HepG2 (cell line): ENCODE measurements around the gene ARHGAP15. TPM values are rescaled to one million over a fixed set of nuclear protein-coding genes. Genes with fewer than 3 reads are reported as not detected.

Source experiments
- ATAC-seq: fragments of 200-7000 bp; cut with Tn5 transposase; 3 replicates; pipeline ENCODE4 v1.9.1; 2020; ENCODE audit warnings: mild to moderate bottlenecking, moderate library complexity
- BruUV-seq: library from RNA; stranded (reverse); fragments of 400-500 nt; replicated peaks from 2 replicates; lab custom pipeline; 2021; lab: Mats Ljungman, UMichigan
- CTCF ChIA-PET: fragments of 300-600 bp; formaldehyde crosslinking; extraction: SDS; loops from one replicate; lab custom pipeline; 2021; ENCODE audit warnings: low total read pairs, inconsistent platforms, low intra/inter-chr PET ratio; lab: Yijun Ruan, JAX
- POLR2A ChIA-PET: fragments of 350-600 bp; sonication (Branson Sonifier 250); formaldehyde crosslinking; loops from one replicate; lab custom pipeline; 2020; ENCODE audit warnings: antibody characterized with exemption, inconsistent platforms; lab: Yijun Ruan, JAX
- DNase-seq: peaks from one replicate; pipeline ENCODE4 v3.0.0-alpha.2; 2015; ENCODE audit warnings: low spot score
- FAIRE-seq: peaks from 3 replicates; lab custom pipeline; 2011; peaks lifted over from hg19 to GRCh38; lab: Jason Lieb, UNC
- H2AFZ ChIP-seq: one replicate; pipeline ENCODE4 v1.6.1; 2011; ENCODE audit warnings: low read length, inconsistent platforms
- H3K27ac ChIP-seq: fragments of 300-600 bp; 3 replicates; pipeline ENCODE4 v1.8.0; 2011; ENCODE audit warnings: mixed run types, mild to moderate bottlenecking, mixed read lengths, low read length, inconsistent platforms; ENCODE audit not compliant: insufficient read depth; ENCODE audit errors: extremely low read length
- H3K27me3 ChIP-seq, 2 experiments: fragments of 200-600 bp in 1 of 2; 2 replicates in 1 of 2; 3 replicates in 1 of 2; pipeline versions ENCODE4 v1.6.0 to v1.8.0; 2011; ENCODE audit warnings: low read length in 2 of 2, mild to moderate bottlenecking in 2 of 2, moderate library complexity in 2 of 2, inconsistent platforms in 1 of 2; ENCODE audit not compliant: insufficient read depth in 2 of 2, control insufficient read depth in 1 of 2
- H3K36me3 ChIP-seq, 2 experiments: fragments of 200-600 bp in 1 of 2; replicated peaks in 1 of 2; 2 replicates in 1 of 2; 3 replicates in 1 of 2; pipeline versions ENCODE4 v1.5.1 to v1.8.0; 2011; ENCODE audit warnings: low read length in 2 of 2, inconsistent platforms in 1 of 2; ENCODE audit not compliant: insufficient read depth in 2 of 2, control insufficient read depth in 1 of 2
- H3K4me1 ChIP-seq: 2 replicates; pipeline ENCODE4 v1.5.1; 2012; ENCODE audit warnings: low read length, inconsistent platforms; ENCODE audit not compliant: insufficient read depth
- H3K4me2 ChIP-seq: 2 replicates; pipeline ENCODE4 v1.6.0; 2011; ENCODE audit warnings: low read depth, low read length, inconsistent platforms
- H3K4me3 ChIP-seq, 3 experiments: fragments of 200-600 bp in 1 of 3; sonication (generic), shearing (Covaris generic) in 1 of 3; replicated peaks in 1 of 3; 2 replicates each; pipeline ENCODE4 v1.5.1; 2011 to 2016; ENCODE audit warnings: low read length in 3 of 3, inconsistent platforms in 2 of 3, low read depth in 2 of 3, mild to moderate bottlenecking in 2 of 3, control low read depth in 1 of 3, mixed read lengths in 1 of 3; ENCODE audit not compliant: insufficient read depth in 1 of 3
- H3K79me2 ChIP-seq: one replicate; pipeline ENCODE4 v1.6.1; 2011; ENCODE audit warnings: low read length, inconsistent platforms; ENCODE audit not compliant: insufficient read depth
- H3K9ac ChIP-seq: 2 replicates; pipeline ENCODE4 v1.6.0; 2011; ENCODE audit warnings: mild to moderate bottlenecking, low read depth, low read length, inconsistent platforms; ENCODE audit not compliant: insufficient read depth
- H3K9me3 ChIP-seq: 2 replicates; pipeline ENCODE4 v1.5.1; 2012; ENCODE audit warnings: mild to moderate bottlenecking, low read length
- H4K20me1 ChIP-seq: 2 replicates; pipeline ENCODE4 v1.6.0; 2011; ENCODE audit warnings: inconsistent platforms, mild to moderate bottlenecking, low read length, moderate library complexity; ENCODE audit not compliant: insufficient read depth
- ATF3 ChIP-seq: sonication (generic); formaldehyde crosslinking; IDR thresholded peaks from 2 replicates; pipeline ENCODE4 v1.4.0; 2020; ENCODE audit warnings: missing genetic modification reagents
- ETV5 ChIP-seq: IDR thresholded peaks from 2 replicates; pipeline ENCODE4 v1.6.1; 2018; ENCODE audit warnings: missing biosample characterization, missing genetic modification reagents, inconsistent platforms, borderline replicate concordance
- NCOA2 ChIP-seq: sonication (generic); formaldehyde crosslinking; IDR thresholded peaks from 2 replicates; pipeline ENCODE4 v1.8.0; 2022; ENCODE audit warnings: inconsistent platforms
- RFXANK ChIP-seq: IDR thresholded peaks from 2 replicates; pipeline ENCODE4 v1.6.1; 2016
- ZHX1 ChIP-seq: sonication (generic); formaldehyde crosslinking; IDR thresholded peaks from 2 replicates; pipeline ENCODE4 v1.8.1; 2022; ENCODE audit warnings: low read depth, mild to moderate bottlenecking, missing genetic modification reagents
- WGBS: methylation state at CpG from one replicate; pipeline ENCODE4 v1.1.6; 2017; ENCODE audit warnings: low lambda C conversion rate; 5-methylcytosine and 5-hydroxymethylcytosine counted together
- in situ Hi-C: cut with HindIII; loops from 2 replicates; pipeline ENCODE4 v1.10.0; 2017; ENCODE audit warnings: low pct_unique_long_range_greater_than_20kb; ENCODE audit not compliant: extremely low pct_ligation_motif_present
- intact Hi-C: fragments of 100-400 bp; cut with micrococcal nuclease; formaldehyde crosslinking; loops from one replicate; pipeline ENCODE4 v1.10.0; 2022; ENCODE audit not compliant: unreplicated experiment
- polyA plus RNA-seq, 8 experiments: library from polyadenylated mRNA; depleted of rRNA in 3 of 8; stranded (reverse) in 7 of 8; unstranded in 1 of 8; fragments of >200 nt; fragmentation: Illumina TruSeq in 4 of 8; extraction: Trizol in 4 of 8; gene quantifications; 2 replicates each; pipeline versions ENCODE4 v1.2.1 to v1.2.3, GENCODE V29; 2011 to 2016; ENCODE audit warnings: low read depth in 4 of 8, missing spikeins in 1 of 8, mixed read lengths in 1 of 8; ENCODE audit not compliant: insufficient read depth in 1 of 8
- total RNA-seq, 5 experiments: library from RNA; depleted of rRNA; stranded (reverse); fragments of >200 nt; fragmentation: Illumina TruSeq; extraction: Trizol; gene quantifications; 2 replicates each; pipeline ENCODE4 v1.2.3, GENCODE V29; 2016; ENCODE audit warnings: low read depth in 1 of 5
- TF ChIP-seq, protein P1 (sequence below): sonication (generic); formaldehyde crosslinking; IDR thresholded peaks from 2 replicates; pipeline ENCODE4 v1.4.0; 2020; ENCODE audit warnings: missing genetic modification reagents

The ARHGAP15 gene
- total and polyA plus RNA-seq, 2 of the 13 experiments (the other 11 are each of a cell fraction or from before 2014, with no cell fraction given): 0.04 TPM; not detected in 1

GRCh38 chr2:143176606-143177005 lies 47.4 kb downstream of the ARHGAP15 start:
- no peaks in the 10 kb centered on the region for H3K9me3 ChIP-seq
- H3K4me2 ChIP-seq: no peak overlapping the region
- FAIRE-seq (no peak), DNase-seq (no peak), ATAC-seq (no peak)
- ChIA-PET POLR2A (no interaction called here), CTCF (no interaction called here)
- H3K36me3 ChIP-seq: no peaks in the 10 kb centered on the region
- no peaks in the 10 kb centered on the region for H3K4me1 ChIP-seq
- WGBS: 5% methylated on average over 3 of the region's 3 CpGs
- no peaks in the 10 kb centered on the region for H3K79me2 ChIP-seq
- no peaks in the 10 kb centered on the region for H3K27me3 ChIP-seq
- no peak overlapping the region for H3K27ac ChIP-seq
- no peaks in the 10 kb centered on the region for H4K20me1 ChIP-seq
- H3K4me3 ChIP-seq: no peak overlapping the region
- no peak overlapping the region for H3K9ac ChIP-seq
- intact Hi-C loops (no loop called here), in situ Hi-C loops (no loop called here)
- TF ChIP-seq NCOA2 (CRISPR knock-in tag): no peak
- no peak for TF ChIP-seq ZHX1
- no peak for TF ChIP-seq ATF3 (CRISPR knock-in tag)
- TF ChIP-seq RFXANK (CRISPR knock-in tag): no peak
- no TSS peak for BruUV-seq
- H2AFZ ChIP-seq: no peak overlapping the region

DNA sequence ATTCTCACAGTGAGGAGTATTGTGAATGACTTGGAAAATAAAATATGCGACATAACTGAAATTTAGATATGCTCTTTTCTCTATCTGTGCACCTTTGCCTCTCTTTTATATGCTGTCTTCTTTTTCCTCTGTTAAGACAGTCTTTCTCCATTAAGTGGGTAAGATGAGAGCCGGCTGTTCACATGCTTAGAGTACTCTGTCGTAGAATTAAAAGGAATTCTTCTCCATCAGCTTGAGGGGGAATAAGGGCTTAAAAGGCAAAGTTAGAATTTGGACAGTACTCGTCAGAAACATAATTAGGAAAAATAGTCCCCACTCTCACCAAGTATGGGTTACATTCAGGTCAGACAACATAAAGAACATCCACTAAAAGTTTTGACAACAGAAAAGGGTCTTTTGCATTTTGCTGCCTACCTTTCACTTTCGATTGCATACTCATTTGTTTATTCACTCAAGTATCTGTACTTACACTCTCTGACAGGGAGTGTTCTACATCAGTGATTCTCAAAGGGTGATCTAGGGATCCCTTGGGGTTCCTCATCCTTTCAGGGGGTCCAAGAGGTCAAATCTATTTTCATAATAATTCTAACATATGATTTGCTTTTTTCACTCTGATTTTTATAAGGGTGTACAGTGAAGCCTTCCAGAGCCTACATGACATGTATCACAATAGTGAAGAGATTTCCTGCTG lies 48.0 kb downstream of the ARHGAP15 start:
- Histone ChIP-seq H3K4me2 (no peak overlapping the region), H4K20me1 (no peaks in the 10 kb centered on the region), H3K4me1 (no peaks in the 10 kb centered on the region), H3K4me3 (no peak overlapping the region), H3K27ac (no peak overlapping the region), H3K36me3 (no peaks in the 10 kb centered on the region), H2AFZ (no peak overlapping the region), H3K79me2 (no peaks in the 10 kb centered on the region), H3K9me3 (no peaks in the 10 kb centered on the region), H3K9ac (no peak overlapping the region), H3K27me3 (no peaks in the 10 kb centered on the region)
- WGBS: 16% methylated on average over 5 of the region's 5 CpGs
- ChIA-PET POLR2A (no interaction called here), CTCF (no interaction called here)
- TF ChIP-seq, protein P1, sequence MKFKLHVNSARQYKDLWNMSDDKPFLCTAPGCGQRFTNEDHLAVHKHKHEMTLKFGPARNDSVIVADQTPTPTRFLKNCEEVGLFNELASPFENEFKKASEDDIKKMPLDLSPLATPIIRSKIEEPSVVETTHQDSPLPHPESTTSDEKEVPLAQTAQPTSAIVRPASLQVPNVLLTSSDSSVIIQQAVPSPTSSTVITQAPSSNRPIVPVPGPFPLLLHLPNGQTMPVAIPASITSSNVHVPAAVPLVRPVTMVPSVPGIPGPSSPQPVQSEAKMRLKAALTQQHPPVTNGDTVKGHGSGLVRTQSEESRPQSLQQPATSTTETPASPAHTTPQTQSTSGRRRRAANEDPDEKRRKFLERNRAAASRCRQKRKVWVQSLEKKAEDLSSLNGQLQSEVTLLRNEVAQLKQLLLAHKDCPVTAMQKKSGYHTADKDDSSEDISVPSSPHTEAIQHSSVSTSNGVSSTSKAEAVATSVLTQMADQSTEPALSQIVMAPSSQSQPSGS (CRISPR knock-in tag): no peak
- no peak for TF ChIP-seq ETV5 (CRISPR knock-in tag)
- ATAC-seq (no peak), FAIRE-seq (no peak), DNase-seq (no peak)
- intact Hi-C loops: no loop called here
- in situ Hi-C loops: no loop called here
- no TSS peak for BruUV-seq
